Fibroblast of lung (primary cell): Measurements from ENCODE around the gene SLC8A2. TPM values are rescaled to one million over a fixed set of nuclear protein-coding genes. Genes with fewer than 3 reads are reported as not detected.

Experiments
- DNase-seq, 2 donors: peaks; one replicate each; pipeline versions ENCODE4 v3.0.0 to v3.0.0-alpha.2; 2010; ENCODE audit warnings: low read depth in 2 of 2
- H2AFZ ChIP-seq: 2 replicates; pipeline ENCODE4 v1.5.1; 2012; ENCODE audit warnings: low read length, control low read depth, inconsistent platforms
- H3K27ac ChIP-seq: 2 replicates; pipeline ENCODE4 v1.5.1; 2011; ENCODE audit warnings: low read length, control low read depth; ENCODE audit not compliant: insufficient read depth
- H3K27me3 ChIP-seq: 2 replicates; pipeline ENCODE4 v1.5.1; 2011; ENCODE audit warnings: mild to moderate bottlenecking, low read length; ENCODE audit not compliant: control insufficient read depth, insufficient read depth
- H3K36me3 ChIP-seq: 2 replicates; pipeline ENCODE4 v1.5.1; 2011; ENCODE audit warnings: low read length; ENCODE audit not compliant: control insufficient read depth, insufficient read depth
- H3K4me1 ChIP-seq: 2 replicates; pipeline ENCODE4 v1.5.1; 2011; ENCODE audit warnings: low read length; ENCODE audit not compliant: control insufficient read depth, insufficient read depth; ENCODE audit errors: extremely low read depth
- H3K4me2 ChIP-seq: 2 replicates; pipeline ENCODE4 v1.5.1; 2011; ENCODE audit warnings: low read length, control low read depth; ENCODE audit not compliant: insufficient read depth; ENCODE audit errors: extremely low read depth
- H3K4me3 ChIP-seq, 4 experiments: fragments of 200-600 bp in 1 of 4; sonication (generic) in 1 of 4; replicated peaks in 1 of 4; 2 replicates each; pipeline ENCODE4 v1.5.1; 2011 to 2016; ENCODE audit warnings: low read length in 4 of 4, low read depth in 3 of 4, mild to moderate bottlenecking in 3 of 4, control low read depth in 2 of 4, inconsistent platforms in 1 of 4, mixed read lengths in 1 of 4; ENCODE audit not compliant: insufficient read depth in 1 of 4; ENCODE audit errors: control extremely low read depth in 1 of 4
- H3K79me2 ChIP-seq: 2 replicates; pipeline ENCODE4 v1.5.1; 2012; ENCODE audit warnings: mild to moderate bottlenecking, low read length, inconsistent platforms; ENCODE audit not compliant: control insufficient read depth, insufficient read depth
- H3K9ac ChIP-seq: 2 replicates; pipeline ENCODE4 v1.5.1; 2011; ENCODE audit warnings: mild to moderate bottlenecking, low read length, control low read depth; ENCODE audit not compliant: insufficient read depth
- H3K9me3 ChIP-seq: 2 replicates; pipeline ENCODE4 v1.5.1; 2012; ENCODE audit warnings: low read depth, low read length; ENCODE audit not compliant: control insufficient read depth, insufficient read depth
- H4K20me1 ChIP-seq: 2 replicates; pipeline ENCODE4 v1.5.1; 2011; ENCODE audit warnings: low read length; ENCODE audit not compliant: control insufficient read depth, insufficient read depth; ENCODE audit errors: extremely low read depth
- EZH2 ChIP-seq: IDR thresholded peaks from 2 replicates; pipeline ENCODE4 v1.5.1; 2012; ENCODE audit warnings: low read length, control low read depth, mild to moderate bottlenecking; ENCODE audit errors: missing control alignments
- polyA plus RNA-seq, 2 donors: library from polyadenylated mRNA; depleted of rRNA in 1 of 2; stranded (reverse) in 1 of 2; unstranded in 1 of 2; fragments of >200 nt; gene quantifications; 2 replicates each; pipeline ENCODE4 v1.2.1, GENCODE V29; 2011 to 2012; ENCODE audit warnings: missing spikeins in 1 of 2
- total RNA-seq: library from RNA; depleted of rRNA; stranded (reverse); fragments of >200 nt; gene quantifications from 2 replicates; pipeline ENCODE4 v1.2.1, GENCODE V29; 2014
- TF ChIP-seq, protein P1 (sequence below), 2 donors: IDR thresholded peaks in 1 of 2; conservative IDR thresholded peaks in 1 of 2; 1 replicate in 1 of 2; 2 replicates in 1 of 2; pipeline ENCODE4 v1.5.1; 2011 to 2012; ENCODE audit warnings: low read length in 2 of 2, control low read depth in 1 of 2, inconsistent platforms in 1 of 2, low read depth in 1 of 2, mild to moderate bottlenecking in 1 of 2

SLC8A2 gene
- total and polyA plus RNA-seq, 2 donors (not counting 1 experiment from before 2014, with no cell fraction given) = under 0.01 TPM; not detected in 1

DNA sequence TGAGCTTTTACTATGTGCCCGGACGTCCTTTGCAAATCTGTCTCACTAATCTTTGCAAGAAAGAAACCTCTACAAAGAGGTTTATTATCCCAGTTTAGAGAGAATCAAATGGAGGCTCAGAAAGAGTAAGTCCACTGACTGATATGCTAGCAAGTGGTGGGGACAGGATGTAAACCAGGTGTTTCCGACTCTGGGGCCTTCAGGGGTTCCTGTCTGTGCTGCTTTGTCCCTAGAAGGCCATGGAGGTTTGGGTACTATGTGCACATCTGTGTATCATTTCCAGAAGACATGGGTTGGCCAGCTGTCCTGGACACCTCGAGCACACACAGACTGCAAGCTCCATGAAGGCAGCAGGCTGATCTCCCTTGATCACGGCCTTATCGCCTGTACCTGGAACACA lies 13.5 kb upstream of the SLC8A2 start:
- H3K36me3 ChIP-seq = peaks cover 9% of the 10 kb centered on the region
- H3K4me3 ChIP-seq = no peak overlapping the region
- H3K79me2 ChIP-seq = no peaks in the 10 kb centered on the region
- H4K20me1 ChIP-seq = no peaks in the 10 kb centered on the region
- H3K27ac ChIP-seq = no peak overlapping the region
- peaks cover 2% of the 10 kb centered on the region for H3K4me1 ChIP-seq
- no peak for DNase-seq
- H2AFZ ChIP-seq = no peak overlapping the region
- no peak overlapping the region for H3K9ac ChIP-seq
- no peak overlapping the region for H3K4me2 ChIP-seq
- H3K27me3 ChIP-seq = no peaks in the 10 kb centered on the region
- H3K9me3 ChIP-seq = no peaks in the 10 kb centered on the region
- TF ChIP-seq, protein P1, sequence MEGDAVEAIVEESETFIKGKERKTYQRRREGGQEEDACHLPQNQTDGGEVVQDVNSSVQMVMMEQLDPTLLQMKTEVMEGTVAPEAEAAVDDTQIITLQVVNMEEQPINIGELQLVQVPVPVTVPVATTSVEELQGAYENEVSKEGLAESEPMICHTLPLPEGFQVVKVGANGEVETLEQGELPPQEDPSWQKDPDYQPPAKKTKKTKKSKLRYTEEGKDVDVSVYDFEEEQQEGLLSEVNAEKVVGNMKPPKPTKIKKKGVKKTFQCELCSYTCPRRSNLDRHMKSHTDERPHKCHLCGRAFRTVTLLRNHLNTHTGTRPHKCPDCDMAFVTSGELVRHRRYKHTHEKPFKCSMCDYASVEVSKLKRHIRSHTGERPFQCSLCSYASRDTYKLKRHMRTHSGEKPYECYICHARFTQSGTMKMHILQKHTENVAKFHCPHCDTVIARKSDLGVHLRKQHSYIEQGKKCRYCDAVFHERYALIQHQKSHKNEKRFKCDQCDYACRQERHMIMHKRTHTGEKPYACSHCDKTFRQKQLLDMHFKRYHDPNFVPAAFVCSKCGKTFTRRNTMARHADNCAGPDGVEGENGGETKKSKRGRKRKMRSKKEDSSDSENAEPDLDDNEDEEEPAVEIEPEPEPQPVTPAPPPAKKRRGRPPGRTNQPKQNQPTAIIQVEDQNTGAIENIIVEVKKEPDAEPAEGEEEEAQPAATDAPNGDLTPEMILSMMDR (conservative IDR thresholded peaks at IDR 0.05 in 1 of 2, IDR thresholded peaks at IDR 0.05 in 1 of 2; ENCODE audit: low read depth in 1 of 2, low read length in 2 of 2) = no peak
- TF ChIP-seq EZH2 = no peak

DNA sequence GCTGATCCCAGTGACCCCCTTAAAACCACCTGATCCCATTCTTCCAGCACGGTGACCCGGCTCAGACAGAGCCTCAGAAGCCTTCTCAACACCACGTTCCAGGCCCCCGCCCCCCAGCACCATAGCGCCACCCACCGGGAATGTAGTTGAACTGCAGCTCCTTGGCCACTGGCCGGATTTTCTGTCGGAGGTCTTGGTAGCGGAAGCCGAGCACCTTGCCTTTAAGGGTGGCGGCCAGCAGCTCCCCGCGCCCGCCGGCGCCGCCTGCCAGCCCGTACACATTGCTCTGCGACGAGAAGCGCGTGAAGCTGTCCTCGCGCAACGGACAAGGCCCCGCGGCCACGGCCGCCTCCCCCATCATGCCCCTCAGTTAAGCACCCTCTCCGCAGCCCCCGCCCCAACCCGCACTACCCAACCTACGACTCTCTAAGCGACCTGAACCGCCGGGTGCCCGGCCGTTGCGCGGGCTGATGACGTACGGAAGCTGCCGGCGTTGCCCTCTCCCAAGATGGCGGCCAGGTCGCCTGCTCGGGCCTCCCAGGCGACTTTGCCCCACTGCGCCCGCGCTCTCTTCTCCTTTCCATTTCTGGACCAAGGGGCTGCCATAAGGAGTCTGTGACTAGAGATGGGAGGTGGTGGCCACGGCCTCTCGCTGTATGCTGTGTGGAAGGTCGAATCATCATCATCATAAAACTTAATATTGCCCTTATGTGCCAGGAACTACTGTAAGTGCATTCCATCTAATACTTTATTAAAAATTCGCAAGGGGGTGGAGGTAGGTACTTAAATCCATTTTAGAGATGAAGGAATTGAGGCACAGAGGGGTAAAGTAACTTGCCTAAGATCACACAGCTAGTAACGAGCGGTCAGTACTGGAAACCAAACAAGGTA lies 12.4 kb upstream of the SLC8A2 start, which contains the start of gene KPTN:
TSS of gene KPTN (minus strand) at position 420 of the 891 bp plus-strand sequence. CDS start at position 361, 59 bp downstream.
- no peaks in the 10 kb centered on the region for H4K20me1 ChIP-seq
- TF ChIP-seq, protein P1 (conservative IDR thresholded peaks at IDR 0.05 in 1 of 2, IDR thresholded peaks at IDR 0.05 in 1 of 2; ENCODE audit: low read depth in 1 of 2, low read length in 2 of 2) = peak; percentile 86 to 96
- TF ChIP-seq EZH2 = no peak

DNA sequence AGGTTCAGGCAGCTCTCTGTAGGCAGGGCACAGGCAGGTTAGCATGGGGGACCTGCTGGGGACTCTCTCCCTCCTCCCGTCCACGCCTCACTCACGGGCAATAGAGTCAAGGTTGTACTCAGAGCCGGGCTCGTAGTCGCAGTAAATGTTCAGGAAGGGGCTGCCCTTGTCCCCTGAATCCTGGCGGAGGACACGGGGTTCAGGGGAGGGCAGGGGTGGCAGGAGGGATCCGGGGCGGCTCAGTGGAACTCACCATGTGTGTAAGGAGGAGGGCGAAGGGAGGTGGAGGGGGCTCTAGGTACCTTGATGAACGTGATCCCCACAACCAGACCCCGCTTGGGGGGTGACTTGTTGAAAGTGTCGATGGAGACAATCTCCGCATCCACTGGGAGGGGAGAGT lies 11.5 kb upstream of the SLC8A2 start:
- H3K27ac ChIP-seq = no peak overlapping the region
- H3K4me3 ChIP-seq = peak overlapping the region; percentile 66 to 87 (median 70)

More for the DNA sequence above, 12.4 kb upstream of the SLC8A2 start, which contains the start of gene KPTN:
- Histone ChIP-seq H3K9me3 (no peaks in the 10 kb centered on the region), H2AFZ (peak within 1 kb of the TSS; percentile 76), H3K27me3 (no peaks in the 10 kb centered on the region), H3K4me3 (peak within 1 kb of the TSS; percentile 66 to 87 (median 70)), H3K36me3 (peaks cover 4% of the 10 kb centered on the region), H3K9ac (peak within 1 kb of the TSS; percentile 87), H3K79me2 (no peaks in the 10 kb centered on the region), H3K4me1 (peaks cover 2% of the 10 kb centered on the region), H3K27ac (peak within 1 kb of the TSS; percentile 91), H3K4me2 (peak within 1 kb of the TSS; percentile 93)
- peak; percentile 88 to 93 for DNase-seq

More for the DNA sequence above, 11.5 kb upstream of the SLC8A2 start:
- Histone ChIP-seq H4K20me1 (no peaks in the 10 kb centered on the region), H2AFZ (peak overlapping the region; percentile 60), H3K4me1 (peaks cover 2% of the 10 kb centered on the region), H3K36me3 (peaks cover 4% of the 10 kb centered on the region), H3K9me3 (no peaks in the 10 kb centered on the region), H3K4me2 (peak overlapping the region; percentile 93), H3K79me2 (no peaks in the 10 kb centered on the region), H3K27me3 (no peaks in the 10 kb centered on the region), H3K9ac (no peak overlapping the region)
- no peak for TF ChIP-seq EZH2
- TF ChIP-seq, protein P1 (conservative IDR thresholded peaks at IDR 0.05 in 1 of 2, IDR thresholded peaks at IDR 0.05 in 1 of 2; ENCODE audit: low read depth in 1 of 2, low read length in 2 of 2) = no peak
- no peak for DNase-seq
